HG02763 (cell line): ENCODE results near the gene DDHD1.

Experiments used
- ATAC-seq: cut with Tn5 transposase; IDR thresholded peaks from one replicate; pipeline ENCODE4 v1.9.1; 2021; ENCODE audit warnings: mild to moderate bottlenecking, moderate library complexity; ENCODE audit not compliant: unreplicated experiment

DDHD1 gene

DNA sequence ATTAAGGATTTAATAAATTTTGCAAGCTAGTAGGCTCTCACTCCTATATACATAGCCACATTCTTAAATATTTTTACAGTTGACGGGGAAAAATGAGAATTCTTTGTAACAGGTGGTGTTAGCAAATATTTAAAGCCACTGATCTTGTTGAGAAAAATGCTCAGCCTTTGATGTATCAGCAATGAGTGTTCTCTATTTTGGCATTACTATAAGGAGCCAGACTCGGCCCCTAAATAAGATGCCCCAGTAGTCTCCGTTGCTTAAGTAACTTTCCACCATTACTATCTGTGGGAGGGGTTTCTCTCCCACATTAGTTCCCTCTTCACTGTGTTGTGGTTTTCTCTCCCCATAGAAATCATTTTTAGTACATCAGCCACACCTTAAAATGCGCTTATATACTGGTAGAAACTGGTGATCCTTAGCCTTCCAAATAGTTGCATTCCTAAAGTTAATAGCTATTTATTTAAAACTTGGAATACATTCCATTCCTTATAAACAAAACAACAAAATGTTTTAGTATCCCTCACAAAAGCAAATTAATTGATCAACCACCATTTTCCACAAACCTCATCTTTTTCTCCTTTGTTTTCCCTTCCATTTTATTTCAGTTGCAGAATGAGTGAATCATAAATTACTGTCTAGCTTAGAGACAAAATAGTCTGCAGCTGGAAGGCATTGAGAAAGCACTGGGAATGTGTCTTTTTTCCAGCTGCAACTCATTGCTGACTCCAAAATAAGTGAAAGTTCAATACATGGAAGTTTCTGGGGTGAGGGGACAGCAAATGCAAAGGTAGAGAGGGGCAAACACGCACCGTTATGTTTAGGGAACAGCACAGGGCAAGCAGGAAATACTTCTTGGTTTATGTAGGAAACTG is 117.5 kb downstream of the DDHD1 start:
- ATAC-seq, result no peak

DNA sequence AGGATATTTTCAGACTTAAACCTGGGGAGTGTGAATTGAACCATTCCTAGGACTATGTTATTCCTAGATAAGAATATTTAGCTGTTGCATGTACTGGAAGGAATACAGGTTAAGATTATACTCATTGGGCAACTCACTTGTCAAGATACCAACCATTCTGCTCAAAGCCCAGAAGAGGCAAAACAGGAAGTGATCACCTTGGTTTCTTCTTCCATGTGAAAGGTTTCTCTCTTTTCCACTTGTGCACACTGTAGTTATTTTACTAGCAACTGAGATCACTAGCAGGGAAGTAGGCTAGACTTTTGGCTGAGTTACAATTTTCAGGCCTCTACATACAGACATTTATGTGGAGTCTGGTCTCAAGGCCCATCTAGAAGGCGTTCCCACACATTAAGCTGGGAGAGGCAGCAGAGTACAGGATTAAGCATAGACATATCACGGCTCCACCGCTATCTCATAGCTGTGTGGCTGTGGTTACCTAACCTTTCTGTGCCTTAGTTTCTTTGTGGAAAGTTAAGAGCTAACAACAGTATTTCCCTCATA is 118.4 kb downstream of the DDHD1 start:
- no peak for ATAC-seq

DNA sequence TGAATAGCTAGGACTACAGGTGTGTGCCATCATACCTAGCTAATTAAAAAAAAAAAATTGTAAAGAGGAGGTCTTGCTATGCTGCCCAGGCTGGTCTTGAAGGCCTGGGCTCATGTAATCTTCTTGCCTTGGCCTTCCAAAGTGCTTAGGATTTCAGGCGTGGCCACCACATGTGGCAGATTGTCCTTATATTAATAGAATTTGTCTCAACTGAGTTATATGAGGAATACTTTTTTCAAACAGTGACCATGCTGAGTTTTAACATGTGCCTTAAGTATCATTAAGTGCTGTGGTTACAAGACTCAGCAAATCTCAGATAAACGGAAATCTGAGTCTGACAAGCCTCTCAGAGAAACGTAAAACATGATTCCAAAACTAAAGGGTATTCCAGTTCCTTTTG is 119.1 kb downstream of the DDHD1 start:
- no peak for ATAC-seq

DNA sequence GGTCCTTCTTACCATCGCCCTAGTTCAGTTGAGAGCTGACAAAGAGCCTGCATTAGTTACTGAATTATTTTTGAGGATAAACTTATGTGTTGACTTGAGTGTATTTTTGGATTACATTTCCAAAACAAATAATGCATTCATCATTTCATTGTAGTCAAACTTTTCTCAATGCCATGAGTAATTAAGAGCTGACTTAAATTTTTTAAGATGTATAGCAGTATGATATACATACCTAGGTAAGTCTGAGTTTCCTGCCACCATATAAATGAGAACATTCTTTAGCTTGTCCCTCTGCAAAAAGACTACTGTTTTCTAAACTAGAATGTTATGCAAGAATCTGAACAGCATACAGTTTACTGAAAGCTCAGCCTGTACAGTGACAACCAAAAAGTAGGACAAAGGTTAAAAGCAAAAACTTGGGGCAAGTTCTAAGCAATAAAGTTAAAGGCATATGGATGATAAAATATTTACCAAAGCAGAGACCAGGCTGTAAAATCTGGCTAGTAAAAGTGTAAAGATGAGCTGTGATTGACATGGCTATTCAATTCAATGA is 120.2 kb downstream of the DDHD1 start:
- ATAC-seq, result no peak

DNA sequence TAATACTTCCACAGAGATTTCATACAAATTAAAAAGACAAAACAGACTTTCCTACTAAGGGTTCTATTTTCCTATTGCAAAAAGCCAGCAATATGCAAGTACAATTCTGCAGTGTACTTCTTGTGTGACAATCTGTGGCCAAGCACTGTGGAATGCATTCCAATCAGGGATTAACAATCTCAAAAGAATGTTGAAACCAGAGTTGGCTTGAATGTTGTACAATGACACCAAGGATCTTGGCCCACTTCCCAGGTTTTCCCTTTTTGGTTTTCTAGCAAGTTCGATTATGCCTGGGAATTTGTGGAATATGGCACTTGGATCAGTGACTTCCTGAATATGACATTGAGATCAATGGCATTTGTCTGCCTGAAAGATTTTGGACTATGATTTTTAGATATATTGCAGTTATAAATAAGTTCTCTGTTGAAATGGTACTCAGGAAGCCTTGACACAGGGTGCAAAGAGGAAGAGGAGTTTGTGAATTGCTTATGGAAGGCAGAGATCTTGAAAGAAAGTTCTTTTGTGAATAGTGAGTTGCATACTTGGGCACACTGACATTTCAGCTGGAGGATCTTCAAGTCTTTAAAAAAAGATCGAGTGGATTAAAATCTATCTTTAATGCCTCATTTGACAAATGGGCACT is 120.8 kb downstream of the DDHD1 start:
- no peak for ATAC-seq

DNA sequence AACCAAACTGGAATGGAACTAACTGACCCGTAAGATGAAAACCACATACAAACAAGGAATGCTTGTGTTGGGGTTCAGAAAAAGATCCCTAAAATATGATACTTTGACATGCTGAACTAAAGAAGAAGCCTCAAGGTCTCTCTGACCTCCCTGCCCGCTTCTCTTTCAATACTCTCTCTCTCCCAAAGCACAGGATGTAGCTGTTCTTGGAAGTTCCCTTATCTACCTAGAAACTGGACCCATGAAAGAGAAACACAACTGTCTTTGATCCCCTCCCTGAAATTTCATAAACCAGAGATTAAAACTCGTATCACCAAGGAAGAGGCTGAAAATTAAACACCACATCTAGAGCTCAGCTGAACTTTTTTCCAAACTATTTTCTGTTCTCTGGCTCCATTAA is 125.6 kb downstream of the DDHD1 start:
- ATAC-seq, result no peak

DNA sequence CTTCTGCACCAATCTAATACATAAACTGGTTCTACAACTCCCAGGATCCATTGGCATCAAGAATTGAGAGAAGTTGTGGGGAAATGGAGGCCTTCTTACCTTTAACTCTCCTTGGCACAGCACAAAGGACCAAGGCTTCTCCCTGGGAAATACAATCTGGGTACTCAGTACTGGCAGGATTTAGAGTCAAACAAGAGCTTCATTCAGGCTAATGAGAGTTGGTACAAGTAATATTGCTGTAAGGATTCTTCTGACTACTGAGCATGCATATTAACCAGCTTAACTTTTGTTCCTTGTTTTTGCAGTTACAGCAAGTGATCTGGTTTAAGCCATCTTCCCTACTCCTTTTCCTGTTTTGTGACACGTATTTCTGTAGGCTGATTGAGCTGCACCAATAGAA is 126.1 kb downstream of the DDHD1 start:
- ATAC-seq, result no peak

DNA sequence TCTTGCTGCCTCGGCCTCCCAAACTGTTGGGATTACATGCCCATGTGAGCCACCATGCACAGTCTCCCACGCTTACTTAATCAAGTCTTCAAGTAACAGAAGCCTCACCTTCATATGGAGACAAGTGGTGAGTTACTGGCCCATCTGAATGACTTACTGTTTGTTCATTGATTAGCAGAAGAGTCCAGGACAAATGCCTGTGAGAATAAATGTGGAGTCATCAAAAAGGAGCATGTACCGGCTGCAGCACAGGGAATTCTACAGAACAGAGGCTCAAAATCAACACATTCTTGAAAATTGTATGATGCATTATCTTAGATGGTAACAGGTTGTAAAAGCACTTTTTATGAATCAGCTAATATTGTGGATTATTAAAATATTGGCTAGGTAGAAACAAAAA is 129.8 kb downstream of the DDHD1 start:
- ATAC-seq, result no peak

DNA sequence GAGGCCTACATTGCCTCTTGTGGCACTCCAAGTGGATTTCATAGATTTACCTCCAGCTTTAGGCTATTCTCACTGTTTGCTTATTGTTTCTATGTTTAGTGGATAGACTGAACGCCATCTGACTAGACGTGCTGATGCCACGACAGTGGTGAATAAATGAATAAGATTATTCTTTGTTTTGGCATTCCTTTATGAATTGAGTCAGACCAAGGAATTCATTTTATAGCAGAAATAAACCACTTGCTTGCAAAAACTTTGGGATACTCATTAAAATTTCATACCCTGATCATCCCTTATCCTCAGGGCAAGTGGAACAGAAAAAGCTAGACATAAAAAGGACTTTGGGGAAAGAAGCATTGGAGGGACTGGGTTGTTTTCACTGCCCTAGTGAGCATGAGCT is 130.5 kb downstream of the DDHD1 start:
- ATAC-seq, result no peak

DNA sequence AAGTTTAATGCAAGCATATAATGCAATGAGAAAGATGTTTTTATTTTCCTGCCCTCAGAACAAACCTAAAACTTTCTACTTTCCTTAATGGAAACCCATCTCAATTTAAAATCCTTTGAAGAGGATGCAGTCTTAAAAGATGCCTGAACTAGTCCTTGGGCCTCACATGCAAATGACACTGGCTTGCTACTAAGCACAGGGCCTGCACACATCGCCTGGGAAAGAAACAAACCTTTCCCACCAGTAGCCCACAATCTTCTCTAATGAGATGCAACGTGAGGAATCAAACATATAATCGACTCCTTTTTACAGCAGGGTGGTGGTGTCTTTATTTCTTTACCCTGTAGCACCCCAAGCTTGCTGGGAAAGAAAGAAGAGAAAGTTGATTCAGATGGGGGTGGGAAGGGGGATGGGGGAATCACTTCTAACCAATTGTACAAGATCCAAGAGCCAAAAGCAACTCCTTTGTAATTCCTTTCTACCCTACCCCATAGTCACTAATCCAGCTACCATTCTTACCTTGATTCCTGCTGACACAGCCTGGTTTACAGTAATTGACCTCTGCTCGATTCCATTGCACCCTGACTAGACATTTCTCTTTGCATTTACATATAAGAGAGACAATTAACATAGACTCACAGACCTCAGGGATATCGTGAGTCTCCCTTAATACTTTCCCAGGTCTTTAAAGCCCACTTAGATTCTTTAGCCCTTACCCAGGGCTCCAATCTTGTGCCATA is 132.8 kb downstream of the DDHD1 start:
- ATAC-seq, result no peak

DNA sequence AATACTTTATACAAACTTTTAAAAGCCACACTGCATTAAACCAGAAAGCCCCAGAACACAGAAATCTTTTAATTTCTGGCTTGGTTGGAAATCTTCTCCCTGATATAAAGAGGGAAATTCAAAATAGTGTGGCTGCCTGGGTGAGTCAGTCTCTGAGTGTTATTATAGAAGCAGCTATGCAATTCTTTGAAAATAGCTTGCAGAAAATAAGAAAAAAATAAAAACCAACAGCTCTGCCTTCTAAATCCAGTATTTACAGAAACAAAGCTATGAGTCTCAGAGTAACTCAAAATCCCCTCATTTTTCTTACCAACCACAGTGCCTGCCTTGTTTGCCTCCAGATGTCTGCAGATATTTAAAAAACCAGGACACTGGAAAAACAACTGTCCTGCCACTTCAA is 133.7 kb downstream of the DDHD1 start:
- no peak for ATAC-seq

DNA sequence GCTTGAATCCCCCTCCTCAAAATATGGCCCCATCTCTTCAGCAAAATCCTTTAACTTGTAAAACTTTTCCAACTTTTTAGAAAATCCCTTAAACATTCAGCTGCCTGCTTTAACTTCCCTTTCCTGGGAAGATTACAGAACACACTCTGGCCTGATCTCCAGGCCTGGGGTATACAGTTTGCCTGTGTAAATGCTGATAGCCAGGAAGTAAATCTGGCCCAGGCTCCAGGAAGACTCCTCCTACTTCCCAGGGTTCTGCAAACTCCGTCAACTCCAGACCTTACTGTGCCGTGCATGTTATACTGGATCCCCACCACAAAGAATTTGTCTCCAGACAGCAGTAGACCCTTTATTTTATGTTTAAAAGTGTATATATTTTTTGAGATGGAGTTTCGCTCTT is 135.3 kb downstream of the DDHD1 start:
- ATAC-seq, result no peak

DNA sequence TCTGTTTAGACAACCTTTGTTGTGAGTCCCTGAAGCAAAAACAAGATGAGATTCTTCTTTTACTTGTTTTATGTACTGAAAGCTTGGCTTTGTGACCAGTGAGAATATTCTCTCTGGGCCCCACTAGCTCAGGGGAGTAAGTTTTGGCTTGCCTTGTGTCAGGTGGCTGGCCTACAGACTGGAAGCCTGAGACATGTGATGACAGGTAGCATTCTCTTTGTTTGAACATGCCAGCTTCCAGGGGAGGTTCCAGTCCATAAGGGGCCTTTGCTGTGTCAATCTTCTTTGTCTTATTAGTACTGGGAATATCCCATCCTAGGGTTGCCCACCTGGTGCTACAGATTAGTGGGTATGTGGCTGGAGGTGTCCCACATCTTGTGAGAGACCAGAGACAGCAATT is 136.2 kb downstream of the DDHD1 start:
- no peak for ATAC-seq

DNA sequence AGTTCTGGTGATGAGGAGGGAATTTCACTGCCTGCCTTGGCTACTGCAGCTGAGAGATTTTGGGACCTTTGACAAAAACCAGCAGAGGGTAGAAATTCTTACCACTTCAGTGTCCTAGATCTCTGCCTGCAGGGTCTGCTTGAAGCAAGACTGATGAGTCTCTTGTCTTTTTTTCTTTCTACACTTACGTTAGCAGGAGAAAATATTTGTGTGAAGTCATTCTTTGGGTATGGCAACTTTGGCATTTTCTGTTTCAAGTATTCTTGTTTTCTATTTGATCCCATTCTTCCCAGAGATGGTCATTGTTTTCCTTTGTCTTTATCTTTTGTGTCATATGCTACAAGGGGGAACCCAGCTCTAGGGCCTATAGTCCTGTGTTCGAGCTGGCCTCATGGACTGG is 136.6 kb downstream of the DDHD1 start:
- no peak for ATAC-seq

DNA sequence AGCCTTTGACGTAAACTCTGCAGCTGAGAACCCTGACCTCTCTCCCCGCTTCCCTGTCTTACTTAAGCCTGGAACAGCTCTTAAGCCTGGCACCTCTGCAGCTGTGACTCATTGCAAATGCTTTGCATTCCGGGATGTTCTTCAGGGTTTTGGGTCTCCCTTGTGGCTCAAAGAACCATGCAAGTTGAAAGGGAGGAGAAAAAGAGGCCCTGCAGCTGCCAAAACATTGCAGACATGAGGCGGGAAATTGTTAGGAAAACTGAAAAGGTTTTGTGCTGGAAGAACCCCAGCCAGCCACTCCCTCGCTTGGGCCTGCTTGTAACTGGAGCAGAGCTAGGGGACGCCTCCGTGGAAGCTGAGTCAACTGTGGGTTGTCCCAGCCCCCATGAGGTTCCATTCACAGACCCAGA is 142.1 kb downstream of the DDHD1 start:
- ATAC-seq, result no peak

DNA sequence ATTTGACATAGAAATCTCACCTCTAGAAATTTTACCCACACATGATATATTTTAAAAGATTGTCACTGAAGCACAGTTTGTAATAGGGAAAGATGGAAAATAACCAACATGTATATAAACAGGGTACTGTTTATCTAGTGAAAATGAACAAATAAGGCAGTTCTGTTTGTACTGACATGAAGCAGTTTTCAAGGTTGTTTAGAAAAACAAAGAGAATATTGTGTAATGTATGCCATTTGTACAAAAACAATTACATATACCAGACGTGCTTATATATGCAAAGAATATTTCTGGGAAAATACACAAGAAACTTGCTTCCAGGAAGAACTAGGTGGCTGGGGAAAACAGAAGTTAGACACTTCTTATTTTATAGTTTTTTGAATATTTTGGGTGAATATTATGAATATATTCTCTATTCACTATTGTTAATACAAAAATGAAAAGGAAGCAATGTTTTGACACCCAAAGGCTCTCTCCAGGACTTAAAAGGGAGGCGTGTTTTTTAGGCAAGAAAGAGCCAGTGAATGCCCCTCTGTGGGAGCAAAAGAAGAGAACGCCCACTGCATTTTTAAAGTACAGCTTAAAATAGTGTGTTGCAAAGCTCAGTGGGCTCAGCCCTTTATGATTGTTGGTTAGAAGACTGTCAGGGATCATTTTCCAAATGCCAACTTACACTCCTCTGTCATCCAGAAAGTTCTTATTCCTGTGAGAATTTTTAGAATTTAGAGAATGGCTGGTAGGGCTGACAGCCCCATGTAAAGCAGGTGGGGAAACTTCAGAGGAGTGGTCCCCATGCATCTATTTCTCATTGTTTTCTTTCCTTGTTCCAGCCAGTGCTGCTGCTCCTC is 142.7 kb downstream of the DDHD1 start:
- ATAC-seq, result no peak

DNA sequence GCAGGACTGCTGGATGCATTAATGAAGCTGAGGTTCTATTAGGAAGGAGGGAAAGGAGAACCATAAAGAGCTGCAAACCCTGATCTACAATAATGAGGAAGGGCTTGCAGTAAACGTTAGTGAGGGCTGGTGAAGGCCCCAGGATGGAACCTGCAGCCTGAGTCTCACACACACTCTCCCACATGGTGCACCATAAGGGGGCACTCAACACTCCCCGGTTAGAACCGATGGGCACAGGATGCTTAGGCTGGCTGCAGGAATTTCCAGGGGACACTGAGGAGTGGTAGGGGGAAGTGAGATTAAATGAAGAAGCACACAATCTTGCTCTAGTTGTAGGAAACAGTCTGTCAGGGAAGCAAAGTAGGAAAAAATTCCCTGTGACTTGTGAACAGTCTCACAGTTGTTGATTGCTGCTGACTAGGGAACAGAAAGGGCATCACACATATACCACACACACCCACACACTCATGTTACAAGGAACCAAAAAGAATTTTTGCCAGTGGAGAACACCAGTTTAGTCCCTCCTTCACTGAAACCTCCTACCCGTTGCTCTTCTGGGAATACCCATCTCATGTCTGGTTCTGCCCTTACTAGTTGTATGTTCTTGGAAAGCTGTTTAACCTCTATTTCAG is 146.1 kb downstream of the DDHD1 start:
- no peak for ATAC-seq

DNA sequence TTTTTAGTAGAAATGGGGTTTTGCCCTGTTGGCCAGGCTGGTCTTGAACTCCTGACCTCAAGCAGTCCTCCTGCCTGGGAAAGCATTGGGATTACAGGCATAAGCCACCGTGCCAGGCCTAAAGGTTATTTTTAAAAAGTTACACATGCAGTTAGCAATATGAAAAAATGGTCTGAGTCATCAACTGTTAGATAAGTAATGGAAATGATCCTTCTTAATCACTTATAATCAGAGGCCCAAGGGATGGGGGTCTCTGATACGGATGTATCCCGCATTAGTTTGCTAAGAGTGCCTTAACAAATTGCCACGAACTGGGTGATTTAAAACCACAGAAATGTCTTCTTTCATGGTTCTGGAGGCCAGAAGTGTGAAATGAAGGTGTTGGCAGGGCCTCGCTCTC is 148.1 kb downstream of the DDHD1 start:
- no peak for ATAC-seq

DNA sequence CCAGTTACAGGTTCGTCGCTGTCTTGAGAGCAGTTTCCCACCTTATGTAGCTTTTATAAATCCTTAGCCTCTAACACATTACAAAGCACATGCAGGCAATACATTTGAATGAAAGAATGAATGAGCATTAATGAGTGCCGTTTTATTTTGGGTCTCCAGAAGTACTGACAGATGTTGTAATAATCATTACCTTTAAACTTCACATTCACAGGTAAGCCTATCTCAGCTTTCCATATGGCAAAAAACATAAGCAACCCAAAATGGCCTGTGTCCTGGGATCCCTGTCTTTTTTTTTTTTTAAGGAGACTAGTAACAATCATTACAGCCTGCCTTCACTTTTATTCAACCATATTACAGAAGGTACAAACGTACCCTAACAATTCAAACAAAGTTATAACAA is 149.3 kb downstream of the DDHD1 start:
- no peak for ATAC-seq

DNA sequence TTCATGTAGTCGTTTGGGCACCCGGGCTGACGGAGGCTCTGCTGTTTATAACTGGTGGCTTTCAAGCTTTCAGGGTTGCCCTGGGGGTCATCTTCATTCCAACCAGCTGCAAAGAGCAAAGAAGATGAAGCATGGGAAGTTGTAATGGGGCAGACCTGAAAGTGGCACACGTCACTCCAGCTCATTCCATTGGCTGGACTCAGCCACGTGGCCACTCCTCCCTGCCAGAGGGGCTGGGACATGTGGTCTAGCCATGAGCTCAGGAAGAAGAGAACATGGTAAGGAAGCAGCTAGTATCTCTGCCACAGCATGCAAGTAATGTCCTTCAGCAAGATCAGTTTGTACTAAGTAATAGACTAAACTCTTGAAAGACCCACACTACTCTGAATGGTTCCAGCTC is 150.5 kb downstream of the DDHD1 start:
- ATAC-seq, result no peak
